HCT116 (cell line): Measurements from ENCODE around the gene LCE2A. TPM values are rescaled to one million over a fixed set of nuclear protein-coding genes. Genes with fewer than 3 reads are reported as not detected.

Experiments used
- ATAC-seq: fragments of 200-7000 bp; cut with Tn5 transposase; 2 replicates; pipeline ENCODE4 v1.9.1; 2020; ENCODE audit warnings: mild to moderate bottlenecking, moderate library complexity
- BruUV-seq: library from RNA; stranded (reverse); fragments of 400-500 nt; replicated peaks from 2 replicates; lab custom pipeline; 2021; lab: Mats Ljungman, UMichigan
- CTCF ChIA-PET: fragments of 300-600 bp; sonication (Branson Sonifier 250); formaldehyde crosslinking; loops from one replicate; lab custom pipeline; 2021; ENCODE audit warnings: antibody characterized with exemption; lab: Charles Lee
- POLR2A ChIA-PET: fragments of 300-600, 350-600 bp; sonication (Branson Sonifier 250); formaldehyde crosslinking; loops from one replicate; lab custom pipeline; 2021; ENCODE audit warnings: antibody characterized with exemption; lab: Charles Lee
- RAD21 ChIA-PET, 2 experiments: fragments of 300-600 bp; sonication (Branson Sonifier 250); formaldehyde crosslinking; loops; one replicate each; lab custom pipeline; 2023; ENCODE audit warnings: low total read pairs in 2 of 2; ENCODE audit not compliant: uncharacterized antibody in 2 of 2, unreplicated experiment in 2 of 2, low non-redundant PET in 1 of 2; lab: Charles Lee
- DNase-seq: peaks from one replicate; pipeline ENCODE4 v3.0.0-alpha.2; 2010; ENCODE audit warnings: low read depth, low spot score
- H2AFZ ChIP-seq: fragments of 200-600 bp; shearing (Covaris generic), sonication (generic); 2 replicates; pipeline ENCODE4 v1.6.1; 2017; ENCODE audit warnings: low read depth, mixed run types, mixed read lengths, antibody characterized with exemption, low read length; ENCODE audit not compliant: poor library complexity, severe bottlenecking
- H3K27ac ChIP-seq: 2 replicates; pipeline ENCODE4 v1.5.1; 2012; ENCODE audit warnings: low read depth, low read length
- H3K27me3 ChIP-seq: fragments of 200-600 bp; sonication (generic); 2 replicates; pipeline ENCODE4 v1.6.1; 2016; ENCODE audit warnings: mixed run types, low read length, mixed read lengths; ENCODE audit not compliant: insufficient read depth
- H3K36me3 ChIP-seq, 2 experiments: fragments of 200-500 bp in 1 of 2; fragments of 200-600 bp in 1 of 2; sonication (Bioruptor generic) in 1 of 2; sonication (generic) in 1 of 2; 2 replicates each; pipeline versions ENCODE4 v1.5.1 to v1.6.1; 2014 to 2016; ENCODE audit warnings: low read length in 2 of 2, inconsistent platforms in 1 of 2, mixed read lengths in 1 of 2, mixed run types in 1 of 2; ENCODE audit not compliant: insufficient read depth in 2 of 2, control insufficient read depth in 1 of 2
- H3K4me1 ChIP-seq, 2 experiments: fragments of 200-600 bp in 1 of 2; sonication (generic) in 1 of 2; 2 replicates each; pipeline versions ENCODE4 v1.5.1 to v1.6.1; 2012 to 2017; ENCODE audit warnings: low read length in 2 of 2, inconsistent platforms in 1 of 2, mild to moderate bottlenecking in 1 of 2, mixed read lengths in 1 of 2, mixed run types in 1 of 2, moderate library complexity in 1 of 2; ENCODE audit not compliant: insufficient read depth in 2 of 2, control insufficient read depth in 1 of 2
- H3K4me2 ChIP-seq: fragments of 200-600 bp; sonication (generic); 2 replicates; pipeline ENCODE4 v1.6.1; 2017; ENCODE audit warnings: mixed run types, low read length, mixed read lengths
- H3K4me3 ChIP-seq, 2 experiments: fragments of 200-600 bp in 1 of 2; sonication (generic) in 1 of 2; replicated peaks in 1 of 2; 2 replicates each; pipeline ENCODE4 v1.5.1; 2011 to 2016; ENCODE audit warnings: low read length in 2 of 2, control low read depth in 1 of 2, low read depth in 1 of 2, mild to moderate bottlenecking in 1 of 2, mixed read lengths in 1 of 2, mixed run types in 1 of 2
- H3K79me2 ChIP-seq: fragments of 200-600 bp; sonication (generic); 2 replicates; pipeline ENCODE4 v1.6.1; 2017; ENCODE audit warnings: mild to moderate bottlenecking, mixed run types, low read length, moderate library complexity, mixed read lengths; ENCODE audit not compliant: insufficient read depth
- H3K9ac ChIP-seq: fragments of 200-600 bp; sonication (generic); 2 replicates; pipeline ENCODE4 v1.6.1; 2016; ENCODE audit warnings: low read length, mixed read lengths
- H3K9me2 ChIP-seq: fragments of 200-600 bp; sonication (generic), shearing (Covaris generic); 2 replicates; pipeline ENCODE4 v1.6.1; 2017; ENCODE audit warnings: mixed run types, mild to moderate bottlenecking, moderate library complexity; ENCODE audit not compliant: insufficient read depth
- H3K9me3 ChIP-seq, 2 experiments: fragments of 200-500 bp in 1 of 2; fragments of 200-600 bp in 1 of 2; sonication (Bioruptor generic) in 1 of 2; sonication (generic) in 1 of 2; 2 replicates each; pipeline ENCODE4 v1.6.1; 2014 to 2017; ENCODE audit warnings: low read length in 2 of 2, mixed read lengths in 2 of 2, inconsistent platforms in 1 of 2, low read depth in 1 of 2, mild to moderate bottlenecking in 1 of 2, mixed run types in 1 of 2, moderate library complexity in 1 of 2; ENCODE audit not compliant: control insufficient read depth in 1 of 2, insufficient read depth in 1 of 2
- H4K20me1 ChIP-seq: fragments of 200-600 bp; sonication (generic), shearing (Covaris generic); 2 replicates; pipeline ENCODE4 v1.6.1; 2017; ENCODE audit warnings: mixed run types, mild to moderate bottlenecking, moderate library complexity; ENCODE audit not compliant: insufficient read depth
- CEBPB ChIP-seq: IDR thresholded peaks from 2 replicates; pipeline ENCODE4 v1.6.1; 2012; ENCODE audit warnings: low read depth
- EGR1 ChIP-seq: IDR thresholded peaks from 2 replicates; pipeline ENCODE4 v1.6.1; 2012; ENCODE audit warnings: low read depth
- ELF1 ChIP-seq: IDR thresholded peaks from 2 replicates; pipeline ENCODE4 v1.6.1; 2012; ENCODE audit warnings: low read depth, borderline replicate concordance
- EZH2 ChIP-seq: fragments of 200-600 bp; sonication (generic); IDR thresholded peaks from 2 replicates; pipeline ENCODE4 v1.6.1; 2017; ENCODE audit warnings: antibody characterized with exemption, mixed run types
- EZH2phosphoT487 ChIP-seq: fragments of 200-600 bp; IDR thresholded peaks from 2 replicates; pipeline ENCODE4 v1.6.1; 2018; ENCODE audit warnings: antibody characterized with exemption, borderline replicate concordance
- FOSL1 ChIP-seq: IDR thresholded peaks from 2 replicates; pipeline ENCODE4 v1.6.1; 2012; ENCODE audit warnings: low read depth
- JUND ChIP-seq: IDR thresholded peaks from 2 replicates; pipeline ENCODE4 v1.6.1; 2012
- POLR2A ChIP-seq: IDR thresholded peaks from 2 replicates; pipeline ENCODE4 v1.7.0; 2011; ENCODE audit warnings: borderline replicate concordance; ENCODE audit not compliant: insufficient read depth, insufficient read length; ENCODE audit errors: extremely low read depth
- POLR2AphosphoS5 ChIP-seq: IDR thresholded peaks from 2 replicates; pipeline ENCODE4 v1.6.1; 2011; ENCODE audit warnings: mild to moderate bottlenecking, low read depth, low read length, moderate library complexity
- SP1 ChIP-seq: IDR thresholded peaks from 2 replicates; pipeline ENCODE4 v1.6.1; 2012; ENCODE audit warnings: low read depth
- SRF ChIP-seq: IDR thresholded peaks from 2 replicates; pipeline ENCODE4 v1.6.1; 2012; ENCODE audit warnings: low read depth
- TCF7L2 ChIP-seq: IDR thresholded peaks from 2 replicates; pipeline ENCODE4 v1.7.0; 2011; ENCODE audit warnings: borderline replicate concordance, inconsistent platforms; ENCODE audit not compliant: insufficient read depth, insufficient read length; ENCODE audit errors: extremely low read depth
- ZFX ChIP-seq: fragments of 450-650 bp; IDR thresholded peaks from 2 replicates; pipeline ENCODE4 v1.6.1; 2017
- ZNF274 ChIP-seq: fragments of 200-500 bp; sonication (Bioruptor generic); IDR thresholded peaks from 2 replicates; pipeline ENCODE4 v1.6.1; 2014; ENCODE audit warnings: mild to moderate bottlenecking, low read depth, low read length, inconsistent platforms
- intact Hi-C: fragments of 100-400 bp; cut with micrococcal nuclease; formaldehyde crosslinking; loops from 2 replicates; pipeline ENCODE4 v1.10.0; 2022
- total RNA-seq: library from RNA; stranded (reverse); gene quantifications from one replicate; pipeline ENCODE4 v1.2.1, GENCODE V29; 2021; ENCODE audit not compliant: unreplicated experiment
- TF ChIP-seq, protein P1 (sequence below): IDR thresholded peaks from 2 replicates; pipeline ENCODE4 v1.6.1; 2011; ENCODE audit warnings: mild to moderate bottlenecking, low read length, moderate library complexity; ENCODE audit not compliant: insufficient replicate concordance; ENCODE audit errors: extremely low read depth
- TF ChIP-seq, protein P2 (sequence below): IDR thresholded peaks from 2 replicates; pipeline ENCODE4 v1.6.1; 2012
- TF ChIP-seq, protein P3 (sequence below): IDR thresholded peaks from 2 replicates; pipeline ENCODE4 v1.6.1; 2012
- TF ChIP-seq, protein P4 (sequence below), 3 experiments: fragments of 200-600 bp in 1 of 3; sonication (generic) in 1 of 3; IDR thresholded peaks in 2 of 3; conservative IDR thresholded peaks in 1 of 3; 2 replicates each; pipeline ENCODE4 v1.5.1; 2012 to 2017; ENCODE audit warnings: low read depth in 2 of 3, low read length in 2 of 3, antibody characterized with exemption in 1 of 3, borderline replicate concordance in 1 of 3, control low read depth in 1 of 3, mild to moderate bottlenecking in 1 of 3, mixed read lengths in 1 of 3, mixed run types in 1 of 3, moderate library complexity in 1 of 3; ENCODE audit not compliant: insufficient read depth in 1 of 3

The LCE2A gene
- total RNA-seq, 1 experiment from 2014 or later: not detected

DNA sequence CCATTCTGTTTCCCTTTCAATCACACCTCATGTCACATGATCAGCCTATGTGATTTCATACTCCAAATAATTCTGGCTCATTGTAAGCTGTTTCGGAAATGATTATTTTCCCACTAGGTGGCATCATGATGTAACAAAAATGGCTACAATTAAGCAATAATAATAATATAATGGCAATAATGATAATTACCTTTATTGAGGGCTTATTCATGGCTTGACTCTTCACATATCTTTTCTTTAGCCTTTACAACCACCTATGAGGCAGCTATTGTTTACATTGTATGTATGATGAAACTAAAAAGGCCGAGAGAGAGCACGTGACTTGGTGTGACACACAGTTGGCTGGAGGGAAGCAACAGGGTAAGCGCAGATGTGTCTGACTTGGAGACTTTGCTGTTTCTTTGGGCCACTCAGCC lies 47.2 kb downstream of the LCE2A start (continued):
- TF ChIP-seq, protein P1, sequence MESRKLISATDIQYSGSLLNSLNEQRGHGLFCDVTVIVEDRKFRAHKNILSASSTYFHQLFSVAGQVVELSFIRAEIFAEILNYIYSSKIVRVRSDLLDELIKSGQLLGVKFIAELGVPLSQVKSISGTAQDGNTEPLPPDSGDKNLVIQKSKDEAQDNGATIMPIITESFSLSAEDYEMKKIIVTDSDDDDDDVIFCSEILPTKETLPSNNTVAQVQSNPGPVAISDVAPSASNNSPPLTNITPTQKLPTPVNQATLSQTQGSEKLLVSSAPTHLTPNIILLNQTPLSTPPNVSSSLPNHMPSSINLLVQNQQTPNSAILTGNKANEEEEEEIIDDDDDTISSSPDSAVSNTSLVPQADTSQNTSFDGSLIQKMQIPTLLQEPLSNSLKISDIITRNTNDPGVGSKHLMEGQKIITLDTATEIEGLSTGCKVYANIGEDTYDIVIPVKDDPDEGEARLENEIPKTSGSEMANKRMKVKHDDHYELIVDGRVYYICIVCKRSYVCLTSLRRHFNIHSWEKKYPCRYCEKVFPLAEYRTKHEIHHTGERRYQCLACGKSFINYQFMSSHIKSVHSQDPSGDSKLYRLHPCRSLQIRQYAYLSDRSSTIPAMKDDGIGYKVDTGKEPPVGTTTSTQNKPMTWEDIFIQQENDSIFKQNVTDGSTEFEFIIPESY: no peak

DNA sequence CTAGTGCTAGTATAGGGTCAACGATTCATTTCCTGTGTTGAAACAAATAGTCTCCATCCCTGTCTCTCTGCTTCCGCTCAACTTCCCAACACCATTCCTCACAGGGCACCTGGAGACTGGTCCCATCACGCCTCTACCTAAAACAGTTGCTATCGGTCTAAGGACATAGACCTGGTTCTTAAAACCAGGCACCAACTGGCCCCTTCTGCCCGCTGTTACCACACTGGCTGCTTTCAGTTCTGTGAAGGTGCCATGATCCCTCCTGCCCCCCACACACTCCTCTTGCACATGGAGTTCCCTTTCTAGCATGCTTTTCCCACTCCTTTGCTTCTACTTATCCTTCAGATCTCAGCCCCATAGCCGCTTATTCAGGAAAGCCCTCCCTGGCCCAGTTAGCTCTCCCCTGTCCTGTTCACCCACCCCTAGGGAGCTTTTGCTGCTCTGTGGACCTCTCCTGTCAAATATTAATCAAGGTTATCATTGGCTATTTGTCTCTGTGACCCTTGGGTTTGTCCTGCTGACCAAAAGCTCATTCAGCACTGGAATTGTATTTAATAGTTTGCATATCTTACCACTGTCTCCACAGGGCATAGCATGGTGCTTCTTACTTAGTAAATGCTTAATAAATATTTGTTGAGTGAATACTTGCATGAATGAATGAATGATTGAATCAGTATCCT lies 47.8 kb downstream of the LCE2A start:
- BruUV-seq: no TSS peak
- RAD21 ChIA-PET: no interaction called here
- intact Hi-C loops: loop anchor here (5.0 kb wide), 1 partner anchor 181 kb away; no protein-coding TSS in a partner anchor

More for the DNA sequence above, 47.8 kb downstream of the LCE2A start:
- H3K4me3 ChIP-seq: no peak overlapping the region
- H2AFZ ChIP-seq: peak overlapping the region; percentile 63
- H3K9me2 ChIP-seq: no peaks in the 10 kb centered on the region
- no peak overlapping the region for H3K9ac ChIP-seq
- no peak overlapping the region for H3K4me2 ChIP-seq
- H4K20me1 ChIP-seq: no peaks in the 10 kb centered on the region
- ChIA-PET CTCF (no interaction called here), POLR2A (no interaction called here)
- ATAC-seq (no peak), DNase-seq (no peak)
- no peaks in the 10 kb centered on the region for H3K79me2 ChIP-seq
- no peaks in the 10 kb centered on the region for H3K4me1 ChIP-seq
- no peaks in the 10 kb centered on the region for H3K9me3 ChIP-seq
- no peak for TF ChIP-seq ZNF274
- no peak for TF ChIP-seq ZFX
- TF ChIP-seq, protein P1: no peak
- no peak for TF ChIP-seq EZH2phosphoT487
- no peak for TF ChIP-seq EGR1
- no peak for TF ChIP-seq ELF1
- no peak for TF ChIP-seq SP1
- TF ChIP-seq, protein P2, sequence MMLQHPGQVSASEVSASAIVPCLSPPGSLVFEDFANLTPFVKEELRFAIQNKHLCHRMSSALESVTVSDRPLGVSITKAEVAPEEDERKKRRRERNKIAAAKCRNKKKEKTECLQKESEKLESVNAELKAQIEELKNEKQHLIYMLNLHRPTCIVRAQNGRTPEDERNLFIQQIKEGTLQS: no peak
- no peak for TF ChIP-seq POLR2AphosphoS5
- TF ChIP-seq FOSL1: no peak
- TF ChIP-seq CEBPB: no peak
- TF ChIP-seq, protein P3, sequence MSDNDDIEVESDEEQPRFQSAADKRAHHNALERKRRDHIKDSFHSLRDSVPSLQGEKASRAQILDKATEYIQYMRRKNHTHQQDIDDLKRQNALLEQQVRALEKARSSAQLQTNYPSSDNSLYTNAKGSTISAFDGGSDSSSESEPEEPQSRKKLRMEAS: no peak
- TF ChIP-seq EZH2: no peak
- TF ChIP-seq TCF7L2: no peak
- TF ChIP-seq, protein P4, sequence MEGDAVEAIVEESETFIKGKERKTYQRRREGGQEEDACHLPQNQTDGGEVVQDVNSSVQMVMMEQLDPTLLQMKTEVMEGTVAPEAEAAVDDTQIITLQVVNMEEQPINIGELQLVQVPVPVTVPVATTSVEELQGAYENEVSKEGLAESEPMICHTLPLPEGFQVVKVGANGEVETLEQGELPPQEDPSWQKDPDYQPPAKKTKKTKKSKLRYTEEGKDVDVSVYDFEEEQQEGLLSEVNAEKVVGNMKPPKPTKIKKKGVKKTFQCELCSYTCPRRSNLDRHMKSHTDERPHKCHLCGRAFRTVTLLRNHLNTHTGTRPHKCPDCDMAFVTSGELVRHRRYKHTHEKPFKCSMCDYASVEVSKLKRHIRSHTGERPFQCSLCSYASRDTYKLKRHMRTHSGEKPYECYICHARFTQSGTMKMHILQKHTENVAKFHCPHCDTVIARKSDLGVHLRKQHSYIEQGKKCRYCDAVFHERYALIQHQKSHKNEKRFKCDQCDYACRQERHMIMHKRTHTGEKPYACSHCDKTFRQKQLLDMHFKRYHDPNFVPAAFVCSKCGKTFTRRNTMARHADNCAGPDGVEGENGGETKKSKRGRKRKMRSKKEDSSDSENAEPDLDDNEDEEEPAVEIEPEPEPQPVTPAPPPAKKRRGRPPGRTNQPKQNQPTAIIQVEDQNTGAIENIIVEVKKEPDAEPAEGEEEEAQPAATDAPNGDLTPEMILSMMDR (IDR thresholded peaks at IDR 0.05 in 2 of 3, conservative IDR thresholded peaks at IDR 0.05 in 1 of 3; ENCODE audit: borderline replicate concordance in 1 of 3, insufficient read depth in 1 of 3, low read depth in 2 of 3, low read length in 2 of 3): no peak
- no peak for TF ChIP-seq POLR2A
- TF ChIP-seq SRF: no peak
- TF ChIP-seq JUND: no peak
- no peaks in the 10 kb centered on the region for H3K36me3 ChIP-seq
- peaks cover 26% of the 10 kb centered on the region for H3K27me3 ChIP-seq
- no peak overlapping the region for H3K27ac ChIP-seq
